Measurements from ENCODE around the gene ARRDC3. TPM values are rescaled to one million over a fixed set of nuclear protein-coding genes. Genes with fewer than 3 reads are reported as not detected.

ARRDC3 gene
- total and polyA plus RNA-seq, 9 of the 15 experiments (the other 6 are each of a cell fraction or from before 2014, with no cell fraction given): 15.3 to 58.1 (median 39.4) TPM

- TF ChIP-seq, protein P1, sequence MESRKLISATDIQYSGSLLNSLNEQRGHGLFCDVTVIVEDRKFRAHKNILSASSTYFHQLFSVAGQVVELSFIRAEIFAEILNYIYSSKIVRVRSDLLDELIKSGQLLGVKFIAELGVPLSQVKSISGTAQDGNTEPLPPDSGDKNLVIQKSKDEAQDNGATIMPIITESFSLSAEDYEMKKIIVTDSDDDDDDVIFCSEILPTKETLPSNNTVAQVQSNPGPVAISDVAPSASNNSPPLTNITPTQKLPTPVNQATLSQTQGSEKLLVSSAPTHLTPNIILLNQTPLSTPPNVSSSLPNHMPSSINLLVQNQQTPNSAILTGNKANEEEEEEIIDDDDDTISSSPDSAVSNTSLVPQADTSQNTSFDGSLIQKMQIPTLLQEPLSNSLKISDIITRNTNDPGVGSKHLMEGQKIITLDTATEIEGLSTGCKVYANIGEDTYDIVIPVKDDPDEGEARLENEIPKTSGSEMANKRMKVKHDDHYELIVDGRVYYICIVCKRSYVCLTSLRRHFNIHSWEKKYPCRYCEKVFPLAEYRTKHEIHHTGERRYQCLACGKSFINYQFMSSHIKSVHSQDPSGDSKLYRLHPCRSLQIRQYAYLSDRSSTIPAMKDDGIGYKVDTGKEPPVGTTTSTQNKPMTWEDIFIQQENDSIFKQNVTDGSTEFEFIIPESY (CRISPR knock-in tag; IDR thresholded peaks at IDR 0.05): no peak
- TF ChIP-seq SRSF1 (IDR thresholded peaks at IDR 0.05; ENCODE audit: low read depth, low read length) (no peak), ZNF76 (CRISPR knock-in tag; IDR thresholded peaks at IDR 0.05; ENCODE audit: borderline replicate concordance) (no peak), TEAD2 (tag; IDR thresholded peaks at IDR 0.05) (no peak)
These were observed 24.1 kb upstream of the ARRDC3 start (continued) for GRCh38 chr5:91407204-91407603.

DNA sequence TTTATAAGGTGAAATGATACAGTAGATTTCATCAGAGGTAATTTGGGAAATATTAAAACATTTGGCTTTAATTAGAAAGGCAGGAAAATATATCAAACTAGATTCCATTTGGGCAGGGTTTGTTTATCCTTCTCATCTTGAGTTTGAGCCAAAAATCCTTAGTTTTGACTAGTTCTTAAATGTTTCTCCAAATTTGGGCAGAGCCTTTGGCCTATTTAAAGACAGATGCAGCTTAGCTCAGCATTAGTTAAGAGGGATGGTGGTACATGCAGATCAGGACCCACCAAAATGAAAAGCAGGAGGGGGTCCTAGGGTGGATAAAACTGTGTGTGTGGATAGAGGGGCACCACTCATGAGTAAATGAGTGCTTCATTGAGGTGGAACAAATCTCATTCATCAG lies 20.3 kb upstream of the ARRDC3 start:
- H3K4me1 ChIP-seq (replicated peaks in 1 of 2; ENCODE audit: control insufficient read depth in 2 of 2, insufficient read depth in 2 of 2, low read length in 2 of 2): no peaks in the 10 kb centered on the region
- FAIRE-seq (no peak), ATAC-seq (no peak), DNase-seq (ENCODE audit: extremely low read depth in 1 of 4, low spot score in 3 of 4) (no peak)
- POLR2A ChIA-PET: no interaction called here
- no peaks in the 10 kb centered on the region for H3K79me2 ChIP-seq (ENCODE audit: control insufficient read depth, insufficient read depth, low read length)
- CTCF ChIA-PET (ENCODE audit: low intra/inter-chr PET ratio): no interaction called here
- no peaks in the 10 kb centered on the region for H3K9me3 ChIP-seq (replicated peaks; ENCODE audit: control insufficient read depth, insufficient read depth, low read depth, low read length)
- no peak overlapping the region for H2AFZ ChIP-seq (ENCODE audit: low read depth, low read length)
- in situ Hi-C loops (cut with MboI) (no loop called here), intact Hi-C loops (cut with micrococcal nuclease) (no loop called here)
- no peaks in the 10 kb centered on the region for H3K27me3 ChIP-seq (ENCODE audit: control insufficient read depth in 2 of 2, insufficient read depth in 2 of 2, low read length in 2 of 2)
- H3K27ac ChIP-seq (ENCODE audit: extremely low read depth, low read depth, low read length): no peak overlapping the region
- H3K9me1 ChIP-seq (ENCODE audit: control insufficient read depth, insufficient read depth, low read length): no peaks in the 10 kb centered on the region
- H3K4me2 ChIP-seq (ENCODE audit: insufficient read depth, low read length): no peak overlapping the region
- no TSS peak for BruUV-seq (replicated peaks)
- H3K36me3 ChIP-seq (ENCODE audit: control insufficient read depth, insufficient read depth, low read length): no peaks in the 10 kb centered on the region
- no peak overlapping the region for H3K9ac ChIP-seq (ENCODE audit: insufficient read depth in 1 of 2, low read depth in 2 of 2, low read length in 2 of 2)
- no peak overlapping the region for H3K4me3 ChIP-seq
- no peaks in the 10 kb centered on the region for H4K20me1 ChIP-seq (replicated peaks; ENCODE audit: control insufficient read depth, insufficient read depth, low read length)
- TF ChIP-seq MBD2 (IDR thresholded peaks at IDR 0.05; ENCODE audit: borderline replicate concordance, low read depth) (no peak), SMAD2 (IDR thresholded peaks at IDR 0.05; ENCODE audit: low read depth, low read length) (no peak), POLR3G (IDR thresholded peaks at IDR 0.05; ENCODE audit: extremely low read depth, insufficient read length, insufficient replicate concordance) (no peak), FOS (IDR thresholded peaks at IDR 0.05; ENCODE audit: extremely low read depth, insufficient read length) (no peak), STAG1 (CRISPR knock-in tag; IDR thresholded peaks at IDR 0.05; ENCODE audit: borderline replicate concordance) (no peak), CSDE1 (IDR thresholded peaks at IDR 0.05) (no peak), ATF3 (IDR thresholded peaks at IDR 0.05) (no peak), ATF3 (CRISPR knock-in tag; conservative IDR thresholded peaks at IDR 0.05) (no peak), BRD4 (IDR thresholded peaks at IDR 0.05) (no peak), TEAD4 (IDR thresholded peaks at IDR 0.05; ENCODE audit: low read length) (no peak), TEAD4 (CRISPR knock-in tag; IDR thresholded peaks at IDR 0.05; ENCODE audit: borderline replicate concordance) (no peak), GABPB1 (CRISPR knock-in tag; IDR thresholded peaks at IDR 0.05) (no peak), PKNOX1 (IDR thresholded peaks at IDR 0.05) (no peak), SMAD1 (IDR thresholded peaks at IDR 0.05; ENCODE audit: low read depth, low read length, partially characterized antibody) (no peak), ATF1 (CRISPR knock-in tag; IDR thresholded peaks at IDR 0.05) (no peak), ATF1 (tag; IDR thresholded peaks at IDR 0.05) (no peak), HMBOX1 (IDR thresholded peaks at IDR 0.05) (no peak)
